Trophoblast cell (in vitro differentiated cells and primary cell): ENCODE results near the gene BCAT1.

ENCODE experiments used
- DNase-seq, 2 donors: peaks; one replicate each; pipeline ENCODE4 v3.0.0-alpha.2; 2016
- H2AFZ ChIP-seq: 2 replicates; pipeline ENCODE4 v1.6.1; 2013; ENCODE audit warnings: low read length, moderate library complexity, mild to moderate bottlenecking; ENCODE audit not compliant: insufficient read depth, poor library complexity
- H2AK5ac ChIP-seq: 2 replicates; pipeline ENCODE4 v1.6.1; 2013; ENCODE audit warnings: mild to moderate bottlenecking, low read length
- H2BK120ac ChIP-seq: 2 replicates; pipeline ENCODE4 v1.6.1; 2013; ENCODE audit warnings: low read length, mild to moderate bottlenecking, moderate library complexity; ENCODE audit not compliant: insufficient read depth, poor library complexity
- H2BK12ac ChIP-seq: 2 replicates; pipeline ENCODE4 v1.6.1; 2013; ENCODE audit warnings: mild to moderate bottlenecking, low read length, moderate library complexity
- H2BK5ac ChIP-seq: 2 replicates; pipeline ENCODE4 v1.6.1; 2013; ENCODE audit warnings: low read length, low read depth, moderate library complexity, mild to moderate bottlenecking; ENCODE audit not compliant: poor library complexity
- H3K14ac ChIP-seq: 2 replicates; pipeline ENCODE4 v1.6.1; 2013; ENCODE audit warnings: mild to moderate bottlenecking, low read length
- H3K18ac ChIP-seq: 2 replicates; pipeline ENCODE4 v1.6.1; 2013; ENCODE audit warnings: mild to moderate bottlenecking, low read length
- H3K23ac ChIP-seq: 2 replicates; pipeline ENCODE4 v1.6.1; 2013; ENCODE audit warnings: low read length
- H3K27ac ChIP-seq: 2 replicates; pipeline ENCODE4 v1.5.1; 2013; ENCODE audit warnings: low read depth, mild to moderate bottlenecking, inconsistent platforms, low read length, moderate library complexity
- H3K27me3 ChIP-seq: 2 replicates; pipeline ENCODE4 v1.6.1; 2013; ENCODE audit warnings: inconsistent platforms, mild to moderate bottlenecking, low read length, moderate library complexity; ENCODE audit not compliant: insufficient read depth
- H3K36me3 ChIP-seq, 2 experiments: 1 replicate in 1 of 2; 2 replicates in 1 of 2; pipeline ENCODE4 v1.6.1; 2013; ENCODE audit warnings: low read length in 2 of 2, mild to moderate bottlenecking in 2 of 2, moderate library complexity in 1 of 2; ENCODE audit not compliant: insufficient read depth in 2 of 2, control insufficient read depth in 1 of 2
- H3K4ac ChIP-seq: 2 replicates; pipeline ENCODE4 v1.6.1; 2013; ENCODE audit warnings: low read depth, mild to moderate bottlenecking, low read length, moderate library complexity
- H3K4me1 ChIP-seq, 2 experiments: 1 replicate in 1 of 2; 2 replicates in 1 of 2; pipeline ENCODE4 v1.6.1; 2013; ENCODE audit warnings: low read length in 2 of 2, mild to moderate bottlenecking in 2 of 2, moderate library complexity in 1 of 2; ENCODE audit not compliant: insufficient read depth in 2 of 2, control insufficient read depth in 1 of 2
- H3K4me2 ChIP-seq: 2 replicates; pipeline ENCODE4 v1.6.1; 2013; ENCODE audit warnings: inconsistent platforms, mild to moderate bottlenecking, low read length, moderate library complexity
- H3K4me3 ChIP-seq: 2 replicates; pipeline ENCODE4 v1.5.1; 2013; ENCODE audit warnings: mild to moderate bottlenecking, low read depth, low read length, inconsistent platforms
- H3K79me1 ChIP-seq: one replicate; pipeline ENCODE4 v1.6.1; 2013; ENCODE audit warnings: low read length
- H3K79me2 ChIP-seq: 2 replicates; pipeline ENCODE4 v1.6.1; 2013; ENCODE audit warnings: low read length, mild to moderate bottlenecking; ENCODE audit not compliant: control insufficient read depth, insufficient read depth, poor library complexity
- H3K9ac ChIP-seq: 2 replicates; pipeline ENCODE4 v1.6.1; 2013; ENCODE audit warnings: mild to moderate bottlenecking, low read length
- H3K9me3 ChIP-seq: 2 replicates; pipeline ENCODE4 v1.6.1; 2013; ENCODE audit warnings: low read depth, mild to moderate bottlenecking, control low read depth, inconsistent platforms, low read length; ENCODE audit not compliant: insufficient read depth
- H4K12ac ChIP-seq: 2 replicates; pipeline ENCODE4 v1.6.1; 2013; ENCODE audit warnings: low read depth, mild to moderate bottlenecking, low read length, moderate library complexity
- H4K8ac ChIP-seq: 2 replicates; pipeline ENCODE4 v1.6.1; 2013; ENCODE audit warnings: low read depth, mild to moderate bottlenecking, low read length, moderate library complexity
- H4K91ac ChIP-seq: one replicate; pipeline ENCODE4 v1.6.1; 2013; ENCODE audit warnings: low read depth, mild to moderate bottlenecking, low read length, moderate library complexity
- WGBS: extraction: QIAGEN DNeasy Blood & Tissue Kit; methylation state at CpG from one replicate; pipeline ENCODE4 v1.1.7; 2013; ENCODE audit warnings: missing lambda C conversion rate; ENCODE audit not compliant: insufficient read length, insufficient coverage; ENCODE audit errors: extremely low coverage; 5-methylcytosine and 5-hydroxymethylcytosine counted together

Gene BCAT1

DNA sequence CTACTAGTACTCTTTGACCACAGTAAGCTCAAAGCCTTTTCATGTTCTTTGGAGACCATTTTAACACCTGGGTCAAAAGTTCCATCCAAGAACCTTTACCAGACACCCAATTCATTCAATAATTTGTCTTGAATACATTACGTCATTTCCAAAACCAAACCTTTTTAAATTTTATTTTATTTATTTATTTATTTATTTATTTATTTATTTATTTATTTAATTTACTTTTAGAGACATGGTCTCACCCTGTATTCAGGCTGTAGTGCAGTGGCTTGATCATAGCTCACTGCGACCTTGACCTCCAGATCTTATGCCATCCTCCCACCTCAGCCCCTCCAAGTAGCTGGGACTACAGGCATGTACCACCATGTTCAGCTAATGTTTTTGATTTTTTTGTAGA is 113.5 kb downstream of the BCAT1 start:
- Histone ChIP-seq H2BK5ac (no peak overlapping the region), H4K8ac (no peak overlapping the region), H3K27me3 (no peaks in the 10 kb centered on the region), H2BK12ac (no peak overlapping the region), H2AFZ (no peak overlapping the region), H4K12ac (no peak overlapping the region), H4K91ac (no peak overlapping the region), H3K4ac (no peak overlapping the region), H3K79me2 (no peaks in the 10 kb centered on the region), H3K79me1 (no peaks in the 10 kb centered on the region), H3K9ac (no peak overlapping the region), H2AK5ac (no peak overlapping the region), H3K27ac (no peak overlapping the region), H3K14ac (no peak overlapping the region), H3K23ac (no peak overlapping the region), H2BK120ac (no peak overlapping the region), H3K9me3 (no peaks in the 10 kb centered on the region), H3K18ac (no peak overlapping the region), H3K4me3 (no peak overlapping the region), H3K4me2 (no peak overlapping the region), H3K36me3 (peaks cover 8 to 10% of the 10 kb centered on the region in 2 experiments), H3K4me1 (no peaks in the 10 kb centered on the region)
- DNase-seq = no peak
- WGBS = 100% methylated on average over 1 of the region's 2 CpGs

GRCh38 chr12:24833513-24833912 is 115.4 kb downstream of the BCAT1 start:
- H3K23ac ChIP-seq = no peak overlapping the region

DNA sequence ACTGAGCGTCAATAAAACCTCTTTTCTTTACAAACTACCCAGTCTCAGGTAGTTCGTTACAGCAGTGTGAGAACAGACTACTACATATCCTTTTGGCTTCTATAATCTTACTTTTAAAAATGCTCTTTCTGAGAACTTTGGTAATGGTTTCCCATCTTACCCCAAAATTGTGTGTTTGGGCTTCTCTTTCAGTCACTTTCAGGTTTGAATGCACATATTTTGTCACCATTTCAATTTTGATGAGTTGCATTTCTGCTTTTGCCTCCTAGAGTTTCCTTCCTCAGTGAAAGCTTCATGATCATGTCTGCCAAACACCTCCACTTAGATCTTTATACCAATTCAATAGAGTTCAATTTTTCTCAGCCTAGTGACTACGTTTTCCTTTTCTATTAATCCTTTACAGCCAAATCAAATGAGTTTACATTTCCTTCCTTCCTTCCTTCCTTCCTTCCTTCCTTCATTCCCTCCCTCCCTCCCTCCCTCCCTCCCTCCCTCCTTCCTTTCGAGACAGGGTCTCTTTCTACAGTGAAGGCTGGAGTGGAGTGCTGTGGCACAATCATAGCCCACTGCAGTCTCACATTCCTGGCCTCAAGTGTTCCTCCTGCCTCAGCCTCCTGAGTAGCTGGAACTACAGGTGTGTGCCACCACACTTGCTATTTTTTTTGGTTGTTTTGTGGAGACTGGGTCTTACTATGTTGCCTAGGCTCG is 124.9 kb downstream of the BCAT1 start:
- no peaks in the 10 kb centered on the region for H3K79me1 ChIP-seq
- no peaks in the 10 kb centered on the region for H3K9me3 ChIP-seq
- no peak overlapping the region for H2AK5ac ChIP-seq
- H4K12ac ChIP-seq = no peak overlapping the region
- H2BK5ac ChIP-seq = no peak overlapping the region
- no CpG with 5 or more reads among the region's 5 CpGs for whole genome bisulfite sequencing
- H3K27me3 ChIP-seq = no peaks in the 10 kb centered on the region
- no peak overlapping the region for H3K4me3 ChIP-seq
- no peak overlapping the region for H2BK120ac ChIP-seq
- no peak overlapping the region for H3K9ac ChIP-seq
- H3K27ac ChIP-seq = no peak overlapping the region
- no peak overlapping the region for H3K18ac ChIP-seq
- H2AFZ ChIP-seq = no peak overlapping the region
- no peak overlapping the region for H2BK12ac ChIP-seq
- no peak overlapping the region for H4K91ac ChIP-seq
- H3K23ac ChIP-seq = no peak overlapping the region
- H3K4me1 ChIP-seq = no peaks in the 10 kb centered on the region
- no peak overlapping the region for H3K4me2 ChIP-seq
- no peak overlapping the region for H3K14ac ChIP-seq
- DNase-seq = no peak
- H4K8ac ChIP-seq = no peak overlapping the region
- no peaks in the 10 kb centered on the region for H3K79me2 ChIP-seq
- no peak overlapping the region for H3K4ac ChIP-seq
- peaks cover 7 to 10% of the 10 kb centered on the region in 2 experiments for H3K36me3 ChIP-seq

More at GRCh38 chr12:24833513-24833912, 115.4 kb downstream of the BCAT1 start:
- Histone ChIP-seq H3K27me3 (no peaks in the 10 kb centered on the region), H3K18ac (no peak overlapping the region), H4K91ac (no peak overlapping the region), H2BK120ac (no peak overlapping the region), H3K36me3 (peaks cover 6 to 8% of the 10 kb centered on the region in 2 experiments), H3K4ac (no peak overlapping the region), H4K12ac (no peak overlapping the region), H3K9ac (no peak overlapping the region), H3K4me3 (no peak overlapping the region), H2BK5ac (no peak overlapping the region), H2AFZ (no peak overlapping the region), H2BK12ac (no peak overlapping the region), H2AK5ac (no peak overlapping the region), H3K79me1 (no peaks in the 10 kb centered on the region), H3K79me2 (no peaks in the 10 kb centered on the region), H4K8ac (no peak overlapping the region), H3K14ac (no peak overlapping the region), H3K9me3 (no peaks in the 10 kb centered on the region), H3K4me1 (no peaks in the 10 kb centered on the region), H3K27ac (no peak overlapping the region), H3K4me2 (no peak overlapping the region)
- DNase-seq = no peak
- no CpG with 5 or more reads among the region's 3 CpGs for WGBS

GRCh38 chr12:24822121-24822899 is 126.6 kb downstream of the BCAT1 start:
- Histone ChIP-seq H2BK120ac (no peak overlapping the region), H2BK5ac (no peak overlapping the region), H4K8ac (no peak overlapping the region), H3K4ac (no peak overlapping the region), H3K27me3 (no peaks in the 10 kb centered on the region), H3K4me3 (no peak overlapping the region), H3K9me3 (no peaks in the 10 kb centered on the region), H3K9ac (no peak overlapping the region), H4K12ac (no peak overlapping the region), H3K36me3 (peaks cover 5 to 8% of the 10 kb centered on the region in 2 experiments), H2AK5ac (no peak overlapping the region), H4K91ac (no peak overlapping the region), H2AFZ (no peak overlapping the region), H2BK12ac (no peak overlapping the region), H3K27ac (no peak overlapping the region), H3K23ac (no peak overlapping the region), H3K79me1 (no peaks in the 10 kb centered on the region), H3K79me2 (no peaks in the 10 kb centered on the region), H3K4me2 (no peak overlapping the region), H3K4me1 (no peaks in the 10 kb centered on the region), H3K14ac (no peak overlapping the region), H3K18ac (no peak overlapping the region)
- WGBS = no CpG with 5 or more reads among the region's 5 CpGs
- peak in 1 of 2 donors; percentile 17 for DNase-seq
